ENCODE results near the gene SNAP91.
A peak's percentile ranks its signal among the peaks of the same experiment; 100 is the strongest.

The SNAP91 gene

DNA sequence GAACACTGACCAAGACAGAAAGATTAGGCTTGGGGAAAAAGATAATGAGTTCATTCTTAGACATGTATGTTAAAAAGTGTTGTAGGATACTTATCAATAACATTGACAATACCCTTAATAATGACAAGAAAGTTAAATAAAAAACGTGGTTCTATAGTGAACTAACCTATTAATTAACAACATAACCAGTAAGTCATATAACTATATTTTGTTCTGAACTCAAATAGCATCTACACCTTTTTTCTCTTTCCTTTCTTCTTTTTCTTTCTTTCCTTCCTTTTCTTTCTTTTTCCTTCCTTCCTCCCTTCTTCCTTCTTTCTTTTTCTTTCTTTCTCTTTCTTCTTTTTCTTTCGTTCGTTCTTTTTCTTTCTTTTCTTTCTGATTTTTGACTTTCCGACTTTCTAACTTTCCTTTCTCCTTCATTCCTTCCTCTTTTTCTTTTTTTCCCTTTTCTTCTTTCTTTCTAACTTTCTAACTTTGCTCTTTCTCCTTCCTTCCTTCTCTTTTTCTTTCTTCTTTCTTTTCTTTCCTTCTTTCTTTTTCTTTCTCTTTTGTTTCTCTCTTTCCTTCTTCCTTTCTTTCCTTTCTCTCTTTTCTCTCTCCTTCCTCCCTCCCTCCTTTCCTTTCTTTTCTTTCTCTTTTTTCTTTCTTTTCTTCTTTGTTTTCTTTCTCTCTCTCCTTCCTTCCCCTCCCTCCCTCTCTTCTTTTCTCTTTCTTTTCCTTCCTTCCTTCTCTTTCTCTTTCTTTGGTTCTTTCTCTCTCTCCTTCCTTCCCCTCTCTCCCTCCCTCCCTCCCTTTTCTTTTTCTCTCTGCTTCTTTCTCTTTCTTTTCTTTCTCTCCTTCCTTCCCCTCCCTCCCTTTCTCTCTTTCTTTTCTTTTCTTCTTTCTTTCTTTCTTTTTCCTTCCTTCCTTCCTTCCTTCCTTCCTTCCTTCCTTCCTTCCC is 172.0 kb downstream of the SNAP91 start:
- no peak for DNase-seq (ENCODE audit: low spot score)

- DNase-seq (ENCODE audit: low spot score), result peak; percentile 29
Measured at GRCh38 chr6:83536034-83536646, 172.8 kb downstream of the SNAP91 start.

DNA sequence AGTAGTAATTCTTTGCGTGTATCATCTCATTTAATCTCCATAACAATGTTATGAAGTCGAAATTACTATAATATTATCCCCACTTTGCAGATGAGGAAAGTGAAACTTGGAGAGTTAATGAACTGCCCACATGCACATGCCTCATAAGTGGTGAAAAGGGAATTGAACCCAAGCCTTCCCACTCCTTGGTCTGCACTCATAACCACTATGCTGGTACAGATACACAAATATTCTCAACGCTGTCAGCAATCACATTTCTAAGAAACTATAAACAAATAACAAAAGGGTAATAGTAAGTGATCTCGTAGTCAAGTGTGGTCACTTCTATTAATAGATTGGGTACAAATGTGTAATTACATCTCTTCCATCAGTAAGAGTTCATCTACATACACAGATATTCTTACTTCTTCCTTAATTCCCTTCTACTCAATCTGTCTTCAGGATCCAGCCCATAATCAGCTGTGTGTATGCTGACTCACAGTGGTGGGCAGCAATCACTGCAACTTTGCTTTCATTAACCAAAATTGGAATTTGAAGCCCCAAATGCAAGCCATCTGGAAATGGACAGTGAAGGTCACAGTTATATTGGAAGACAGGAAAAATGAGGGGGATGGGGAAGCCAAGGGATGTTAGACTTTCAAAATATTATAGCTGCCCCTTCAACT is 190.0 kb downstream of the SNAP91 start:
- DNase-seq (ENCODE audit: low spot score), result no peak

GRCh38 chr6:83517500-83517899 is 191.4 kb downstream of the SNAP91 start:
- no peak for DNase-seq (ENCODE audit: low spot score)

GRCh38 chr6:83514866-83515466 is 193.9 kb downstream of the SNAP91 start:
- DNase-seq (ENCODE audit: low spot score), result peak; percentile 10

GRCh38 chr6:83514466-83514865 is 194.4 kb downstream of the SNAP91 start:
- no peak for DNase-seq (ENCODE audit: low spot score)

DNA sequence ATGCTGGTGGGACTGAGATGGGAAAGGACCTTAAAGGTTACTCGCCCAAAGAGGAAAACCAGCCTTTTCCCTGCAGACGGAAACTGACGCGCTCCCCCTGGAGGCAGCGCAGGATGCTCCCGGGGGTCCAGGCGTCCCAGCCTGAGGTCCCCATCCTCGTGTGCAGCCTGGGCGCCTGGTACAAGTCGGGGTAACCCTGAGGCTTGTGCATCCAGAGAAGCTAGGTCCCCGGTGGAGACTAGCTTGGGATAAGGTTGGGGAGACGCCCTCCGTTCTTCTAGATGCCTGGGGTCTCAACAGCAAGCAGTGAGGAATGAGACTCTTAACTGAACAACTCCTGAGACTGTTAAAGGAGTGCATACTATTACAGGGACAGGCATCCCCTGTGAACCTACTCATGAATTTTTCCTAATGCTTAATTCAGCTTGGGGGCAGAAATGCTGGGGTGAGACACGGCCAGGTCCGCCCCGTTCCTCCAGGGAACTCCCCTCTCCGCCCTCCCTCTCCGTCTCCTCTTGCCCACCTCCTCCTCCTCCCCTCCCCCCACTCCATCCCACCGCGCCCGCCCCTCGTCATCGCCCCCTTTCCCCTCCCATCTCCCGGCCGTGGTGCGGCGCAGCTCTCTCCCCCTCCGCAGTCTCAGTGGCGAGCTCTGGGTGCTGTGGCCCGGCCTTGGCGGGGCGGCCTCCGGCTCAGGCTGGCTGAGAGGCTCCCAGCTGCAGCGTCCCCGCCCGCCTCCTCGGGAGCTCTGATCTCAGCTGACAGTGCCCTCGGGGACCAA is 196.8 kb downstream of the SNAP91 start, which contains the start of gene PRSS35:
PRSS35 (plus strand) TSS at position 634 of the 781 bp plus-strand sequence. CDS start 10,908 bp downstream, outside the sequence.
- DNase-seq (ENCODE audit: low spot score), result no peak

DNA sequence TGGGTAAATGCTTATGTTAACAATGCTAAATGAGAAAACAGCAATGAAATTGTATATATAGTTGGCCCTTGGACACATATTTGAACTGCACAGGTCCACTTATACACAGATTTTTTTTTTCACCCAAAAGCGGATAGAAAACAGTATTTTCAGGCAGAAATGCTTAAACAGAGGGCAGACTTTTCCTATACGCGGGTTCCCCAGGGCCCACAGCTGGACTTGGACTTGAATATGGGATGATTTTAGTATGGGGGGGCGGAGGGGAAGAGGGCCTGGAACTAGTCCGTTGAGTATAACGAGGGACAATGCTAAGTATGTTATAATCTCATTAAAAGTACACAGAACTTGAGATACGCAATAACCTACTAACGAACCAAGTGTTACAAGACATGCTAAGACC is 197.6 kb downstream of the SNAP91 start:
- DNase-seq (ENCODE audit: low spot score), result no peak

DNA sequence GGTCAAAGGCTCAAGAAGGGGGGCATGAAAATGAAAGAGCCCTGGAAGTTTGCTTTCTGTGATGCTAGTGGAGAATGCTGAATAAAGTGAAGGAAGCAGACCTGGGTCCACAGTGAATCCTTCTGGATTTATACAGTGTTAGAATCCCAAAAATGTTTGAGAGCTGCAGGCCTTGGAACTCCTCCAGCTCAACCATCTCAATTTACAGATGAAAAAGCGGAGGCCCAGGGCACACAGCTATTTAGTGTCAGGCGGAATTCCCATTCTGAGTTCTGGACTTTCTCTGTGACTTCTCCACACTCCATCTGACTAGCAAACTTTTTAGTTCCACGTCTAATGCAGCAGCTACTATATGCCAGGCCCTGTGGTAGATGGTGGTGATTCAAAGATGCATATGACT is 198.1 kb downstream of the SNAP91 start:
- DNase-seq (ENCODE audit: low spot score), result no peak

DNA sequence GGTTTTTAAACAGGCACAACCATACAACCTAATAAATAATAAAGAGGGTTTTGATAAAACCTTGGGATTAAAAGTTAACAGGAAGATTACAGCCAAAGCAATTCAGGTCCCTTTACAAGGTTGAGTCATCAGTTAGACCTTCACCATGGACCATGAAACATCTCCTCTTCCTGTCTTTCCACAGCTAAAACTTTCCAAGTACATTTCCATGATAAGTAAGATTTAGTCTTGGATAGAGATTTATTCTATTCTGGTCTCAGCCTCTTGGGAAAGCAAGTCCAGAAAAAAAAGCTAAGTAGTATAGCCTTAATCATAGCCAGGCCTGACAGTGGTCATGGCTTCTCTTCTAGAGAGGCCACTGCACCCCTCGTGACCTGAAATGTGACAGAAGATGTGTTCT is 199.5 kb downstream of the SNAP91 start:
- no peak for DNase-seq (ENCODE audit: low spot score)

- no peak for DNase-seq (ENCODE audit: low spot score)
Measured at GRCh38 chr6:83505356-83505755, 203.5 kb downstream of the SNAP91 start.

Data from germinal center (tissue), 1 donor.